ENCODE measurements around the gene PHC3.

The PHC3 gene

GRCh38 chr3:170081079-170081741, 100.3 kb downstream of the PHC3 start:
- no peak overlapping the region for H3K4ac ChIP-seq (ENCODE audit: low read length)
- no peak overlapping the region for H3K9ac ChIP-seq (ENCODE audit: low read depth, low read length, poor library complexity)
- H3K18ac ChIP-seq (ENCODE audit: low read length), result no peak overlapping the region
- no peak overlapping the region for H2AK5ac ChIP-seq (ENCODE audit: low read depth, low read length)
- no peak overlapping the region for H2BK120ac ChIP-seq (ENCODE audit: low read depth, low read length)
- peaks cover 0 to 2% of the 10 kb centered on the region in 2 donors for H3K9me3 ChIP-seq (replicated peaks in 1 of 2; ENCODE audit: control insufficient read depth in 2 of 2, insufficient read depth in 1 of 2, low read depth in 1 of 2, low read length in 2 of 2)
- H2BK15ac ChIP-seq (ENCODE audit: low read length), result no peak overlapping the region
- peaks cover 0 to 3% of the 10 kb centered on the region in 2 donors for H3K4me1 ChIP-seq (ENCODE audit: control insufficient read depth in 2 of 2, insufficient read depth in 1 of 2, low read depth in 1 of 2, low read length in 2 of 2)
- no peak overlapping the region for H2AFZ ChIP-seq (ENCODE audit: low read length)
- no peak overlapping the region for H3K4me3 ChIP-seq (ENCODE audit: low read length in 2 of 2)
- H2BK5ac ChIP-seq (ENCODE audit: low read length), result no peak overlapping the region
- H3K14ac ChIP-seq (ENCODE audit: low read length), result no peak overlapping the region
- no peaks in the 10 kb centered on the region for H3K79me1 ChIP-seq (ENCODE audit: low read depth, low read length)
- H4K8ac ChIP-seq (ENCODE audit: low read depth, low read length), result no peak overlapping the region
- H4K91ac ChIP-seq (ENCODE audit: low read depth, low read length, poor library complexity), result no peak overlapping the region
- DNase-seq (ENCODE audit: low spot score), result no peak
- H3K4me2 ChIP-seq (ENCODE audit: insufficient read depth, low read length, poor library complexity, severe bottlenecking), result no peak overlapping the region
- peaks cover 3 to 26% of the 10 kb centered on the region in 2 donors for H3K36me3 ChIP-seq (replicated peaks in 1 of 2; ENCODE audit: control insufficient read depth in 2 of 2, insufficient read depth in 2 of 2, low read length in 2 of 2)
- no peak overlapping the region for H2BK12ac ChIP-seq (ENCODE audit: low read length)
- H3K23ac ChIP-seq (ENCODE audit: low read depth, low read length, poor library complexity), result no peak overlapping the region
- no peaks in the 10 kb centered on the region for H3K27me3 ChIP-seq (ENCODE audit: control insufficient read depth in 3 of 3, insufficient read depth in 3 of 3, low read depth in 1 of 3, low read length in 3 of 3)
- WGBS, 2 donors (ENCODE audit: extremely low coverage in 2 of 2, insufficient read length in 2 of 2, insufficient replicate concordance in 1 of 2), result no CpG with 5 or more reads among the region's 1 CpG
- H3K27ac ChIP-seq (replicated peaks; ENCODE audit: low read length), result no peak overlapping the region

GRCh38 chr3:170080605-170081004, 100.9 kb downstream of the PHC3 start:
- H2BK12ac ChIP-seq (ENCODE audit: low read length), result no peak overlapping the region
- no peak overlapping the region for H3K4me3 ChIP-seq (ENCODE audit: low read length in 2 of 2)
- no peak overlapping the region for H3K27ac ChIP-seq (replicated peaks; ENCODE audit: low read length)
- H2AFZ ChIP-seq (ENCODE audit: low read length), result no peak overlapping the region
- H2AK5ac ChIP-seq (ENCODE audit: low read depth, low read length), result no peak overlapping the region
- no peak overlapping the region for H2BK15ac ChIP-seq (ENCODE audit: low read length)
- no peak overlapping the region for H4K8ac ChIP-seq (ENCODE audit: low read depth, low read length)
- H3K23ac ChIP-seq (ENCODE audit: low read depth, low read length, poor library complexity), result no peak overlapping the region
- H2BK5ac ChIP-seq (ENCODE audit: low read length), result no peak overlapping the region
- WGBS, 2 donors (ENCODE audit: extremely low coverage in 2 of 2, insufficient read length in 2 of 2, insufficient replicate concordance in 1 of 2), result no CpG with 5 or more reads among the region's 4 CpGs
- no peak overlapping the region for H2BK120ac ChIP-seq (ENCODE audit: low read depth, low read length)
- peaks cover 3 to 20% of the 10 kb centered on the region in 2 donors for H3K36me3 ChIP-seq (replicated peaks in 1 of 2; ENCODE audit: control insufficient read depth in 2 of 2, insufficient read depth in 2 of 2, low read length in 2 of 2)
- no peak overlapping the region for H3K4me2 ChIP-seq (ENCODE audit: insufficient read depth, low read length, poor library complexity, severe bottlenecking)
- no peaks in the 10 kb centered on the region for H3K79me1 ChIP-seq (ENCODE audit: low read depth, low read length)
- peaks cover 0 to 3% of the 10 kb centered on the region in 2 donors for H3K4me1 ChIP-seq (ENCODE audit: control insufficient read depth in 2 of 2, insufficient read depth in 1 of 2, low read depth in 1 of 2, low read length in 2 of 2)
- H3K18ac ChIP-seq (ENCODE audit: low read length), result no peak overlapping the region
- H3K9me3 ChIP-seq (replicated peaks in 1 of 2; ENCODE audit: control insufficient read depth in 2 of 2, insufficient read depth in 1 of 2, low read depth in 1 of 2, low read length in 2 of 2), result peaks cover 0 to 2% of the 10 kb centered on the region in 2 donors
- no peak overlapping the region for H3K14ac ChIP-seq (ENCODE audit: low read length)
- H3K27me3 ChIP-seq (ENCODE audit: control insufficient read depth in 3 of 3, insufficient read depth in 3 of 3, low read depth in 1 of 3, low read length in 3 of 3), result no peaks in the 10 kb centered on the region
- no peak overlapping the region for H3K4ac ChIP-seq (ENCODE audit: low read length)
- DNase-seq (ENCODE audit: low spot score), result no peak
- H4K91ac ChIP-seq (ENCODE audit: low read depth, low read length, poor library complexity), result peak overlapping the region; percentile 59
- H3K9ac ChIP-seq (ENCODE audit: low read depth, low read length, poor library complexity), result no peak overlapping the region

DNA sequence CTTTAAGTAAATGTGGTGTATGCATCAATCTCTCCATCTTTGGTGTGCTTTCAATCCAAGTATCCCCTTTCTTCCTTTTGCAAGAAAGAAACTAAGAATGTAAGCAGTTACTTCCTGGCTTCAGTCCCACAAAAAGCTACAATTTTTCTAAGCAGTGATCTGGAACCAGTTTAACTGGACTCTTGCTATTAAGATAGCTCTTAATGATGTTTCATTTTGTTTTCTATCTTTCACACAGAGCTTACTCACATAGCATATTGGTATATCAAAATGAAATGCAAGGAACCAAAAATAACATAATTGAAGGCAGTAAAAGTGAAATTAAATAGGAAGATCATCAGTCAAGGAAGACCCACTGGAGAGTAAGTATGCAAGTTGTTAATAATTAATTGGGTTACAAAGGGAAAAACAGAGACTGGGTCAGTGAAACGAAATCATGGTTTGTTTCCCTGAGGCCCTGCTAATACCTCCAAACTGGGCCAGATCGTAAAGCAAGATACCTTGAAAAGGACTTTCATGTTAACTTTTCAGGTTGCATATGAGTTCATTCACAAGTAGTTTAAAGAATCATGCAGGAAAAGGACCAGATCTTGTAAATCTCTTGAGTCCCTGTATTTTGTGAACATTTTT, 101.9 kb downstream of the PHC3 start:
- H3K14ac ChIP-seq (ENCODE audit: low read length), result no peak overlapping the region
- H2AK5ac ChIP-seq (ENCODE audit: low read depth, low read length), result no peak overlapping the region
- no peaks in the 10 kb centered on the region for H3K79me1 ChIP-seq (ENCODE audit: low read depth, low read length)
- no peak overlapping the region for H4K91ac ChIP-seq (ENCODE audit: low read depth, low read length, poor library complexity)
- H3K4me2 ChIP-seq (ENCODE audit: insufficient read depth, low read length, poor library complexity, severe bottlenecking), result no peak overlapping the region
- H3K27ac ChIP-seq (replicated peaks; ENCODE audit: low read length), result no peak overlapping the region
- no peak overlapping the region for H2BK12ac ChIP-seq (ENCODE audit: low read length)
- peaks cover 0 to 3% of the 10 kb centered on the region in 2 donors for H3K4me1 ChIP-seq (ENCODE audit: control insufficient read depth in 2 of 2, insufficient read depth in 1 of 2, low read depth in 1 of 2, low read length in 2 of 2)
- no peak for DNase-seq (ENCODE audit: low spot score)
- H3K9me3 ChIP-seq (replicated peaks in 1 of 2; ENCODE audit: control insufficient read depth in 2 of 2, insufficient read depth in 1 of 2, low read depth in 1 of 2, low read length in 2 of 2), result peaks cover 0 to 2% of the 10 kb centered on the region in 2 donors
- no peak overlapping the region for H3K18ac ChIP-seq (ENCODE audit: low read length)
- H2BK5ac ChIP-seq (ENCODE audit: low read length), result no peak overlapping the region
- no peak overlapping the region for H2AFZ ChIP-seq (ENCODE audit: low read length)
- no peak overlapping the region for H3K23ac ChIP-seq (ENCODE audit: low read depth, low read length, poor library complexity)
- no peak overlapping the region for H2BK15ac ChIP-seq (ENCODE audit: low read length)
- no CpG with 5 or more reads among the region's 2 CpGs for WGBS, 2 donors (ENCODE audit: extremely low coverage in 2 of 2, insufficient read length in 2 of 2, insufficient replicate concordance in 1 of 2)
- no peak overlapping the region for H3K4me3 ChIP-seq (ENCODE audit: low read length in 2 of 2)
- peaks cover 0 to 10% of the 10 kb centered on the region in 2 donors for H3K36me3 ChIP-seq (replicated peaks in 1 of 2; ENCODE audit: control insufficient read depth in 2 of 2, insufficient read depth in 2 of 2, low read length in 2 of 2)
- H3K27me3 ChIP-seq (ENCODE audit: control insufficient read depth in 3 of 3, insufficient read depth in 3 of 3, low read depth in 1 of 3, low read length in 3 of 3), result no peaks in the 10 kb centered on the region
- no peak overlapping the region for H3K4ac ChIP-seq (ENCODE audit: low read length)
- no peak overlapping the region for H3K9ac ChIP-seq (ENCODE audit: low read depth, low read length, poor library complexity)
- no peak overlapping the region for H2BK120ac ChIP-seq (ENCODE audit: low read depth, low read length)
- no peak overlapping the region for H4K8ac ChIP-seq (ENCODE audit: low read depth, low read length)

DNA sequence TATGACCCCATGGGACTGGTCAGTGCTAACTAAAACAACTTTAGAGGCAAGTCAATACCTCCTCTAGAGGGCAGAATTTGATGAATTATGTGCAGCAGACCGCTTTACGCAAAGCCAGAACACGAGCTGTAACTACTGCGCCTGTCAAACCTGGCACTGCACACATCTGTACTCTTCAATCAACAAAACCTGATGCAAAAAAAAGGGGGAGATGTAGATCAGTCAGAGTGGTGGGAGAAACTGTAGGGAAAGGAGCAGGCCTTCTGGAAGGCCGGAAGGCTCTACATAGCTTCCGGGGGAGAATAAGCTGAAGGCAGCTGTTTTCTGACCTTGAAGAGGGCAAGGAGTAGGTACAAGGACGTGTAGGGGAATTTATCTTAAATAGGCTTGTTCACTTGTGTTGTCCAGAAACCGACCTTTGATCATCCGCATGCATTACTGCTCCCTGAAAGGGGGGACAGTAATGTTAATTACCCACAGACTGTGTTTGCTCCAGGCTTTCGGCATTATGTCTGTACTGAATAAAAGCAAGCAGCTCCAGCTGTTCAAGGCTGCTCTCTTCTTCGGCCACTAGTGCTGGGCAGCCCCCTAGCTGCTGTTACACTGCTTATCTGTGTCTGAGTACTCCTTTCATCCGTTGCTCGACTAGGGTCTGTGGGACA, 102.8 kb downstream of the PHC3 start:
- Histone ChIP-seq H3K9ac (ENCODE audit: low read depth, low read length, poor library complexity) (no peak overlapping the region), H3K4me3 (ENCODE audit: low read length in 2 of 2) (no peak overlapping the region), H3K4ac (ENCODE audit: low read length) (no peak overlapping the region), H2BK120ac (ENCODE audit: low read depth, low read length) (no peak overlapping the region), H2BK5ac (ENCODE audit: low read length) (no peak overlapping the region), H3K36me3 (replicated peaks in 1 of 2; ENCODE audit: control insufficient read depth in 2 of 2, insufficient read depth in 2 of 2, low read length in 2 of 2) (peaks cover 0 to 4% of the 10 kb centered on the region in 2 donors), H3K79me1 (ENCODE audit: low read depth, low read length) (no peaks in the 10 kb centered on the region), H3K23ac (ENCODE audit: low read depth, low read length, poor library complexity) (no peak overlapping the region), H3K9me3 (replicated peaks in 1 of 2; ENCODE audit: control insufficient read depth in 2 of 2, insufficient read depth in 1 of 2, low read depth in 1 of 2, low read length in 2 of 2) (peaks cover 0 to 2% of the 10 kb centered on the region in 2 donors), H3K18ac (ENCODE audit: low read length) (no peak overlapping the region), H3K27ac (replicated peaks; ENCODE audit: low read length) (no peak overlapping the region), H3K4me1 (ENCODE audit: control insufficient read depth in 2 of 2, insufficient read depth in 1 of 2, low read depth in 1 of 2, low read length in 2 of 2) (peaks cover 0 to 3% of the 10 kb centered on the region in 2 donors), H2AFZ (ENCODE audit: low read length) (no peak overlapping the region), H4K8ac (ENCODE audit: low read depth, low read length) (no peak overlapping the region), H3K14ac (ENCODE audit: low read length) (no peak overlapping the region), H2BK12ac (ENCODE audit: low read length) (no peak overlapping the region), H2BK15ac (ENCODE audit: low read length) (no peak overlapping the region), H2AK5ac (ENCODE audit: low read depth, low read length) (no peak overlapping the region), H4K91ac (ENCODE audit: low read depth, low read length, poor library complexity) (no peak overlapping the region), H3K27me3 (ENCODE audit: control insufficient read depth in 3 of 3, insufficient read depth in 3 of 3, low read depth in 1 of 3, low read length in 3 of 3) (no peaks in the 10 kb centered on the region), H3K4me2 (ENCODE audit: insufficient read depth, low read length, poor library complexity, severe bottlenecking) (no peak overlapping the region)
- WGBS, 2 donors (ENCODE audit: extremely low coverage in 2 of 2, insufficient read length in 2 of 2, insufficient replicate concordance in 1 of 2), result no CpG with 5 or more reads among the region's 13 CpGs
- DNase-seq (ENCODE audit: low spot score), result no peak
